Hematopoietic multipotent progenitor cell treated with erythropoietin and hydrocortisone succinate and interleukin-3 and kit ligand, for 4 days (in vitro differentiated cells): Measurements from ENCODE around the gene KCNQ1.

Experiments used
- DNase-seq: peaks from one replicate; pipeline ENCODE4 v3.0.0-alpha.2; 2015

The KCNQ1 gene

GRCh38 chr11:2897048-2897447, 452.2 kb downstream of the KCNQ1 start:
- DNase-seq, result no peak

GRCh38 chr11:2898366-2899079, 453.7 kb downstream of the KCNQ1 start:
- peak; percentile 91 for DNase-seq
